ENCODE measurements around the gene CCDC97.
"Not testable (repeated sequence)": the region's sequence is repeated elsewhere in the genome, so short reads cannot be mapped to it uniquely, and the experiment has no call there.

Gene CCDC97

DNA sequence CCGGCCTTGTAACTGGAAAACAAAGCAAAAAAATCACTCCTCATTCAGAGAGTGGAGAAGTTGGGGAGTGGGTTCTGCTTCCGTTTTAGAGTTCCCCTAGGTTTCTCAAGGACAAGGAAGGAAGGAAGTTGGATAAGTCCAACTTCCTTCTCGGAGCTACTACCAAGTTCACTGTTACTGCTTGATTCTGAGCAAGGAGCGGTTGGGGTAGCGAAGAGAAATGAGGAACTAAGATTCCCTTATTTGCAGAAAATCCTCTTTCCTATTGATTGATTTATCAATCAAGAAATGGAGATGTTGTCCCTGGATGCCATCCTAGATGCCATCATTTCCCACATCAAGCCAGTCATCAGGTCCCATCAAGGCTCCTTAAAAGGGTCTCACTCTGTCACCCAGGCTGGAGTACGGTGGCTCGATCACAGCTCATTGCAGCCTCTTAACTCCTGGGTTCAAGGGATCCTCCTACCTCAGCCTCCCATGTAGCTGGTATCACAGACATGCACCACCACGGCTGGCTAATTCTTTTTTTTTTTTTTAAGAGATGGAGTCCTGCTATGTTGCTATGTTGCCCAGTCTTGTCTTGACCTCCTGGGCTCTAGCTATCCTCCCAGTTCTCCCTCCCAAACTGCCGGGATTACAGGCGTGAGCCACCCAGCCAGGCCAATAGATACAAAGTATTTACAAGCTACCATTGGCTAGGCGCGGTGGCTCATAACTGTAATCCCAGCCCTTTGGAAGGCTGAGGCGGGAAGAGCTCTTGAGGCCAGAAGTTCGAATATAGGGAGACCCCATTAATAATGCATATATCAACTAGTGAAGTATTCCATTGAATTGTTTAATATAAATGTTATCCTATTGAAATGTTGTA, 54.8 kb downstream of the CCDC97 start:
- DNase-seq = no peak

- peak in 1 of 2 experiments; percentile 41 for DNase-seq
Measured at GRCh38 chr19:41366089-41366488, 56.1 kb downstream of the CCDC97 start.

DNA sequence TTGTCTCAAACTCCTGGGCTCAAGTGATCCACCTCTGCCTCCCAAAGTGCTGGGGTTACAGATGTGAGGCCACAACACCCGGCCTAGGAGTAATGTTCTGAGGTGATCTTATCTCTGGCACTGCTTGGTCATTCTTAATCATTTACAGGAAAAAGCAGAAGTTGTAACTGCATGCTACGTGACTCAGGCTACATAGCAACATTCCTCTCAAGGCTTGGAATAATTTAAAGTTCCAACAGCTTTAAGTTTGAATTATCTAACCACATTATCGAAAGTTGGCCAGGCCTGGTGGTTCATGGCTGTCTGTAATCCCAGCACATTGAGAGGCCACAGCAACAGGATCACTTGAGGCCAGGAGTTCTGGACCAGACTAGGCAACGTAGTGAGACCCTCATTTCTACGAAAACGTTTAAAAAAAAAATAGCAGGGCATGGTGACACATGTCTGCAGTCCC, 57.9 kb downstream of the CCDC97 start:
- DNase-seq = no peak

DNA sequence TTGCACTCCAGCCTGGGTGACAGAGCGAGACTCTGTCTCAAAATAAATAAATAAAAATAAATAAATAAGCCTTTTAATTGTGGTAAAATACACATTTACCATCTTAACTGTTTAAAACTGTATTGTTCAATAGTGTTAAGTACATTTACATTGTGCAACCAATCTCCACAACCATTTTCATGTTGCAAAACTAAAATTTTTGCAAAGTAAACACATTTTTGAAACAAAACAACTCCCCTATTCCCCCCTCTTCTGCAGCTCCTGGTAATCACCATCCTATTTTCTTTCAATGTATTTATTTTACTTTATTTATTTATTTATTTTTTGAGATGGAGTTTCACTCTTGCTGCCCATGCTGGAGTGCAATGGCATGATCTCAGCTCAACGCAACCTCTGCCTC, 59.8 kb downstream of the CCDC97 start:
- DNase-seq = no peak

- not testable (repeated sequence) for DNase-seq
Measured at GRCh38 chr19:41371119-41371518, 61.1 kb downstream of the CCDC97 start.

DNA sequence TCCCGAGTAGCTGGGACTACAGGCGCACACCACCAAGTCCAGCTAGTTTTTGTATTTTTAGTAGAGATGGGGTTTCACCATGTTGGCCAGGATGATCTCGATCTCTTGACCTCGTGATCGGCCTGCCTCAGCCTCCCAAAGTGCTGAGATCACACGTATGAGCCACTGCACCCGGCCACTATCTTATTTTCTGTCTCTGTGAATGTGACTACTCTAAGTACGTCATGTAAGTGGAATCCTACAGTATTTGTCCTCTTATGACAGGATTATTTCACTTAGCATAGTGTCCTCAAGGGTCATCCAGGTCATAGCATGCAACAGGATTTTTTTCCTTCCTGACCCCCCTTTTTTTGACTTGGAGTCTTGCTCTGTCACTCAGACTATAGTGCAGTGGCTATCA, 61.6 kb downstream of the CCDC97 start:
- DNase-seq = no peak

- DNase-seq = no peak
Measured at GRCh38 chr19:41372501-41372900, 62.5 kb downstream of the CCDC97 start.

DNA sequence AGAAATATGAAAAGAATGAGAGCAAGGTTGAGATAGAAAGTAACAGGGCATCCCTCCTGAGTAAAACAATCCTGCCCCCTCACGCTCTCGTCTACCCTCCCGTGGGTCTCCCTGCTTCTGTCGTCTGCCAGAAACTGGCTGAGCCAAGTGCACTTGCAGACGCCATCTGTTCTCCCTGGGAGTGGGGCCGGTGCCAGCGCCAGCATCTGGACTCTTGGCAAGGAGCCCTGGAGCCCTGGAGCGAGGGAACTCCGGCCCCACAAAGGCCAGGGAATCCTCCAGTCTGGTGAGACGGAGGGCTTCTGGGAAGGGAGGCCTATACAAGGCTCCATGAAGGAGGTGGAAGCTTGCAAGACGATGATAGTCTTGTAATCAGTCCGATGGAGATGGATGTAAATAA, 64.0 kb downstream of the CCDC97 start:
- DNase-seq = no peak

Measured in activated T-cell treated with anti-CD3 and anti-CD28 coated beads, Interleukin-2, amount 50 U/mL, for 48 hours (primary cell).